GM12801 (cell line): ENCODE data around the gene CLN6.

Experiments used
- CTCF ChIP-seq: IDR thresholded peaks from one replicate; pipeline ENCODE4 v1.5.1; 2011; ENCODE audit warnings: control low read depth; ENCODE audit not compliant: insufficient read length; ENCODE audit errors: extremely low read depth

The CLN6 gene

DNA sequence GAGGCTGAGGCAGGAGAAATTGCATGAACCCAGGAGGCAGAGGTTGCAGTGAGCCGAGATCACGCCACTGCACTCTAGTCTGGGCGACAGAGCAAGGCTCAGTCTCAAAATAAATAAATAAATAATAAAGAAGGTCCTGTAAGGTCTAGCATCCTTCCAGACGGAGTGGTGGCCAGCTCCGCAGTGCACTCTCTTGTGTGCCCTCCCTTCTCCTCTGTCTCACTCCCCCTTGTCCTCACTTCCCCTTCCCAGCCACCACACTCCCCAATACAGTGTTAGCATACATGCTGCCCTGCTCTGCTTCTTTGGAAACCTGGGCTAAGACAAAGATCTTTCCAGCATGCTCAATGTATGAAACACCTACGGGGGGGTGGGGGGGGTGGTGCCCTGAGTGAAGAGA is 3.4 kb upstream of the CLN6 start:
- no peak for TF ChIP-seq CTCF

DNA sequence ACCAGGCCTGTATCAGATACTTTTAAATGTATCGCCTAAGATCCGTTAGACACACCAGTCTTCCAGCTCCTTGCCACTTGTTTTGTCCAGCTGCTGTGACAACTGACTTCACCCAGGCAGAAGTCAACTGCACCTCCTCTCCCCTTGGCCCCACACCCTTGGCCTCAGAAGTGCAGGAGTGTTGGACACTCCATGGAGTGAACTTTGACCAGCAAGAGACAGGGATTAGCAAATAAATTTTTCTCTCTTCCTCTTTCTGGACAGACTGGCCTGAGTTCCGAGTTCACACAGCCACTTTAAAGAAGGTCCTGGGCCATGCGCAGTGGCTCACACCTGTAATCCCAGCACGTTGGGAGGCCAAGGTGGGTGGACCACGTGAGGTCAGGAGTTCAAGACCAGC is 2.9 kb upstream of the CLN6 start:
- no peak for TF ChIP-seq CTCF

GRCh38 chr15:68231102-68231818 is 1.7 kb upstream of the CLN6 start:
- TF ChIP-seq CTCF: no peak

GRCh38 chr15:68230157-68231100 is 901 bp upstream of the CLN6 start:
- TF ChIP-seq CTCF: no peak

DNA sequence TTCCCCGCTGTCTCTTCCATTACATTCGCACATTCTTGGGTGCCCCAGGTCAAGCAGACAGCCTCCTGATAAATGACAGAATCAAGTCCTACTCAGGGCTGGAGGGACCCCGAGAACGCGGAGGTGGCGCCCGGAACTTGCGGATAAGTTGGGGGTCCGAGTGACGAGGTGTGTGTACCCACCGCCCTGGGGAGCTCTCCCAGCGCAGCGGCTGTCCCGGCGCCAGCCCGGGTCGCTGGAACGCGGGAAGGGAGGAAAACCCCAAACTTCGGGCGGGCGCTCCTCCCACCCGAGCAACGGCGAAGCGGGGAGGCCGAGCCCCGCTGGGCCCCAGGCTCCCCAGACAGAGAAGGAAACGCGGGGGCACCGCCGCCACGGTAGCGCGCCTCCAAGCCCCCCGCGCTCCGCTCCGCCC is 550 bp downstream of the CLN6 start:
- no peak for TF ChIP-seq CTCF

DNA sequence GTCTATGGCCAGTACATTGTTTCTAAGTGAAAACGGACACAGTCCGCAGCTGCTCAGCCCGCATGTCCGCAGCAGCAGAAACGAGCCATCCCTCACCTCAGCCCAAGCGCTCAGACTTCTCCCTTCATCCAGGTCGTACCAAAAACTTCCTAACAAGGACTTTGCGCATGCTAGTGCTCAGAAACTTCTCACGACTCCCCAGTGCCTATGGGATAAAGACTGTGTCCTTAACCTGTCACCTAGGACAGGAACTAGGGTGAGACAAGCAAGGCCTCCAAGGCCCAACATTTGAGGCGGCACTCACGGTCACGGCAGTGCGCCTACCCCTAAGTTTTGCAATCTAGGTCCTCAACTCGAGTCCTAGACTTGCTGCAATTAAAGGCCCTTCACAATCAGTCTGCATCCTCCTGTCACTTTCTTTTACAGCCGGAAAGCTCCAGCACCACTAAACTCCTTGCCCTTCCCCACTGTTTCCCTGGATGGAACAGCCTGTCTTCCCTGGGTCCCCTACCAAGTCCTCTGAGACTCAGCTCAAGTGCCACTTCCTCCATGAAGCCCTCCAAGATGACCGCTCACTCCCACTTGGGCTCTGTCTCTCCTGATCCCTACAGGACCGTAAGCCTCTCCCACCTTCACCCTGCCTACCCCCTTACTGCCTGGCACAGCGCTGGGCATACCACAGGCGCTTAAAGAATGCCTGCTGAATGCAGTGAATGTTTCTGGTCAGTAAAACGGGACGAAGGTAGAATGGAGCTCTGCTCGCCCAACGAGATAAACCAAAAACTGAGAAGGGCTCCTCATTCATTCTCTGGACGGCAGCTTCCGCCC is 1.2 kb downstream of the CLN6 start:
- TF ChIP-seq CTCF: no peak

- no peak for TF ChIP-seq CTCF
Measured at GRCh38 chr15:68227643-68228142, 1.8 kb downstream of the CLN6 start.
